Keratinocyte (primary cell): ENCODE data around the gene AGTPBP1.

Experiments
- CTCF ChIP-seq, 3 experiments: IDR thresholded peaks in 1 of 3; conservative IDR thresholded peaks in 1 of 3; optimal IDR thresholded peaks in 1 of 3; 2 replicates in 2 of 3; 3 replicates in 1 of 3; pipeline versions ENCODE3 to v1.5.1; 2011; ENCODE audit warnings: low read length in 3 of 3, mild to moderate bottlenecking in 3 of 3, moderate library complexity in 2 of 3, control low read depth in 1 of 3, inconsistent platforms in 1 of 3; ENCODE audit not compliant: insufficient read depth in 2 of 3; ENCODE audit errors: extremely low read depth in 1 of 3
- EZH2 ChIP-seq: IDR thresholded peaks from one replicate; pipeline ENCODE4 v1.6.1; 2012; ENCODE audit warnings: inconsistent platforms, mild to moderate bottlenecking, low read length, moderate library complexity

- TF ChIP-seq EZH2 (no peak), CTCF (optimal IDR thresholded peaks at IDR 0.05 in 1 of 3, IDR thresholded peaks at IDR 0.05 in 1 of 3, conservative IDR thresholded peaks at IDR 0.05 in 1 of 3; ENCODE audit: extremely low read depth in 1 of 3, insufficient read depth in 2 of 3, low read length in 3 of 3) (no peak)
Measured at GRCh38 chr9:85662573-85662972, 79.2 kb downstream of the AGTPBP1 start.
